DOHH2 (cell line): ENCODE measurements around the gene RSBN1L.

Source experiments
- CTCF ChIP-seq: fragments of 200-600 bp; sonication (generic); IDR thresholded peaks from one replicate; pipeline ENCODE4 v1.5.1; 2014; ENCODE audit warnings: antibody characterized with exemption, mild to moderate bottlenecking, low read depth, low read length; ENCODE audit not compliant: poor library complexity, severe bottlenecking
- EZH2phosphoT487 ChIP-seq: fragments of 200-600 bp; sonication (generic); IDR thresholded peaks from 2 replicates; pipeline ENCODE4 v1.6.1; 2017; ENCODE audit warnings: borderline replicate concordance, mild to moderate bottlenecking, antibody characterized with exemption, low read length, moderate library complexity, mixed read lengths

- TF ChIP-seq CTCF (no peak), EZH2phosphoT487 (no peak)
Observed at GRCh38 chr7:77819021-77819420, 122.8 kb downstream of the RSBN1L start.
